K562 (cell line): Measurements from ENCODE around the gene MRGPRE. TPM values are rescaled to one million over a fixed set of nuclear protein-coding genes. Genes with fewer than 3 reads are reported as not detected.
"Not testable (repeated sequence)": the region's sequence is repeated elsewhere in the genome, so short reads cannot be mapped to it uniquely, and the experiment has no call there.

Experiments used
- ATAC-seq: fragments of 200-7000 bp; cut with Tn5 transposase; 3 replicates; pipeline ENCODE4 v1.9.1; 2020; ENCODE audit warnings: moderate library complexity
- BruUV-seq: library from RNA; stranded (reverse); fragments of 400-500 nt; replicated peaks from 2 replicates; lab custom pipeline; 2021; lab: Mats Ljungman, UMichigan
- CTCF ChIA-PET: fragments of 300-600 bp; formaldehyde crosslinking; extraction: SDS; loops from one replicate; lab custom pipeline; 2021; ENCODE audit warnings: low intra/inter-chr PET ratio; lab: Yijun Ruan, JAX
- POLR2A ChIA-PET: fragments of 300-600, 350-650 bp; sonication (Branson Sonifier 250); formaldehyde crosslinking; extraction: SDS; loops from one replicate; lab custom pipeline; 2021; ENCODE audit warnings: antibody characterized with exemption, inconsistent platforms; lab: Yijun Ruan, JAX
- DNase-seq, 4 experiments: peaks; one replicate each; pipeline versions ENCODE4 v3.0.0 to v3.0.0-alpha.2; 2011 to 2018; ENCODE audit warnings: low spot score in 3 of 4, mixed read lengths in 3 of 4; ENCODE audit errors: extremely low read depth in 1 of 4
- FAIRE-seq: peaks from 2 replicates; lab custom pipeline; 2011; peaks lifted over from hg19 to GRCh38; lab: Jason Lieb, UNC
- H2AFZ ChIP-seq: 2 replicates; pipeline ENCODE4 v1.6.0; 2011; ENCODE audit warnings: low read depth, low read length, control low read depth, inconsistent platforms
- H3K27ac ChIP-seq: fragments of 200-600 bp; 3 replicates; pipeline ENCODE4 v1.8.0; 2011; ENCODE audit warnings: low read depth, mild to moderate bottlenecking, control low read depth, inconsistent platforms, low read length, moderate library complexity, mixed read lengths; ENCODE audit errors: extremely low read depth
- H3K27me3 ChIP-seq, 2 experiments: fragments of 300-600 bp in 1 of 2; 2 replicates in 1 of 2; 3 replicates in 1 of 2; pipeline versions ENCODE4 v1.6.0 to v1.8.0; 2011; ENCODE audit warnings: inconsistent platforms in 2 of 2, low read length in 2 of 2, mild to moderate bottlenecking in 1 of 2, mixed read lengths in 1 of 2, moderate library complexity in 1 of 2; ENCODE audit not compliant: control insufficient read depth in 2 of 2, insufficient read depth in 2 of 2
- H3K36me3 ChIP-seq: fragments of 300-600 bp; 3 replicates; pipeline ENCODE4 v1.8.0; 2011; ENCODE audit warnings: mild to moderate bottlenecking, low read length, inconsistent platforms; ENCODE audit not compliant: control insufficient read depth, insufficient read depth
- H3K4me1 ChIP-seq, 2 experiments: fragments of 200-600 bp in 1 of 2; replicated peaks in 1 of 2; 2 replicates in 1 of 2; 3 replicates in 1 of 2; pipeline versions ENCODE4 v1.5.1 to v1.8.0; 2011; ENCODE audit warnings: inconsistent platforms in 2 of 2, low read length in 2 of 2, mild to moderate bottlenecking in 1 of 2, mixed read lengths in 1 of 2, moderate library complexity in 1 of 2; ENCODE audit not compliant: control insufficient read depth in 2 of 2, insufficient read depth in 2 of 2
- H3K4me2 ChIP-seq: 2 replicates; pipeline ENCODE4 v1.6.1; 2011; ENCODE audit warnings: low read length, control low read depth, inconsistent platforms, mixed read lengths; ENCODE audit not compliant: insufficient read depth
- H3K4me3 ChIP-seq: fragments of 200-600 bp; sonication (generic), shearing (Covaris generic); 2 replicates; pipeline ENCODE4 v1.5.1; 2016; ENCODE audit warnings: control low read depth, inconsistent platforms
- H3K79me2 ChIP-seq: fragments of 200-600 bp; 3 replicates; pipeline ENCODE4 v1.8.0; 2011; ENCODE audit warnings: low read length, inconsistent platforms; ENCODE audit not compliant: control insufficient read depth, insufficient read depth
- H3K9ac ChIP-seq, 2 experiments: 2 replicates each; pipeline versions ENCODE4 v1.6.0 to v1.6.1; 2011; ENCODE audit warnings: low read depth in 2 of 2, low read length in 2 of 2, control low read depth in 1 of 2, inconsistent platforms in 1 of 2, mild to moderate bottlenecking in 1 of 2, mixed read lengths in 1 of 2; ENCODE audit not compliant: insufficient read depth in 1 of 2
- H3K9me1 ChIP-seq: one replicate; pipeline ENCODE4 v1.6.0; 2011; ENCODE audit warnings: inconsistent platforms, mild to moderate bottlenecking, low read length, moderate library complexity; ENCODE audit not compliant: control insufficient read depth, insufficient read depth
- H3K9me3 ChIP-seq: replicated peaks from 2 replicates; pipeline ENCODE4 v1.5.1; 2011; ENCODE audit warnings: low read depth, low read length, inconsistent platforms; ENCODE audit not compliant: control insufficient read depth, insufficient read depth
- H4K20me1 ChIP-seq: replicated peaks from 2 replicates; pipeline ENCODE4 v1.6.1; 2011; ENCODE audit warnings: low read length, inconsistent platforms, mixed read lengths; ENCODE audit not compliant: control insufficient read depth, insufficient read depth
- CBFA2T2 ChIP-seq: fragments of 450-650 bp; conservative IDR thresholded peaks from 2 replicates; pipeline ENCODE4 v1.6.1; 2017; ENCODE audit warnings: mild to moderate bottlenecking
- CTBP1 ChIP-seq: fragments of 450-650 bp; IDR thresholded peaks from 2 replicates; pipeline ENCODE4 v1.6.1; 2016; ENCODE audit warnings: borderline replicate concordance
- ZEB2 ChIP-seq: fragments of 450-650 bp; IDR thresholded peaks from 2 replicates; pipeline ENCODE4 v1.6.1; 2016
- WGBS: fragments of 100-300 bp; shearing (Covaris generic); methylation state at CpG from one replicate; pipeline ENCODE4 v1.1.6; 2016; ENCODE audit warnings: low coverage, mixed read lengths; ENCODE audit not compliant: insufficient coverage; ENCODE audit errors: missing lambda C conversion rate; 5-methylcytosine and 5-hydroxymethylcytosine counted together
- in situ Hi-C: fragments of 300-500 bp; cut with MboI; formaldehyde crosslinking; loops from 4 replicates; pipeline ENCODE4 v1.15.0; 2018; ENCODE audit warnings: inconsistent platforms, mixed read lengths
- intact Hi-C: fragments of 100-400 bp; cut with micrococcal nuclease; formaldehyde crosslinking; loops from 2 replicates; pipeline ENCODE4 v1.14.2; 2022
- polyA plus RNA-seq, 8 experiments: library from polyadenylated mRNA; depleted of rRNA in 4 of 8; stranded (reverse) in 5 of 8; unstranded in 3 of 8; fragments of >200 nt; fragmentation: Nextera tagmentation in 2 of 8; fragmentation: Illumina TruSeq in 1 of 8; extraction: Ambion mirVana in 2 of 8; extraction: Trizol in 1 of 8; gene quantifications; 2 replicates each; pipeline versions ENCODE4 v1.2.1 to v1.2.3, GENCODE V29; 2011 to 2014; ENCODE audit warnings: inconsistent platforms in 1 of 8, missing spikeins in 1 of 8
- total RNA-seq, 7 experiments: library from RNA; depleted of rRNA in 6 of 7; stranded (reverse); fragments of >200 nt in 6 of 7; fragmentation: Illumina TruSeq in 2 of 7; extraction: Trizol in 2 of 7; gene quantifications; 2 replicates each; pipeline versions ENCODE4 v1.2.1 to v1.2.3, GENCODE V29; 2011 to 2021; ENCODE audit warnings: low replicate concordance in 1 of 7

MRGPRE gene
- total and polyA plus RNA-seq, 9 of the 15 experiments (the other 6 are each of a cell fraction or from before 2014, with no cell fraction given) = not detected

GRCh38 chr11:3257509-3257908 is 25.3 kb upstream of the MRGPRE start:
- H3K27me3 ChIP-seq, H3K79me2 ChIP-seq, POLR2A ChIA-PET, ATAC-seq, H3K9me3 ChIP-seq, H3K36me3 ChIP-seq, CTCF ChIA-PET, H3K9ac ChIP-seq, intact Hi-C loops, H2AFZ ChIP-seq, BruUV-seq, H3K4me2 ChIP-seq, H3K4me1 ChIP-seq, H3K4me3 ChIP-seq, FAIRE-seq, H3K27ac ChIP-seq, H4K20me1 ChIP-seq, in situ Hi-C loops, H3K9me1 ChIP-seq, DNase-seq: not testable (repeated sequence)
- TF ChIP-seq CBFA2T2 (peak; percentile 36), CTBP1 (peak; percentile 61; the same call in 1 of the 2 replicates), ZEB2 (peak; percentile 98)
- WGBS = 22% methylated on average over 1 of the region's 1 CpG

DNA sequence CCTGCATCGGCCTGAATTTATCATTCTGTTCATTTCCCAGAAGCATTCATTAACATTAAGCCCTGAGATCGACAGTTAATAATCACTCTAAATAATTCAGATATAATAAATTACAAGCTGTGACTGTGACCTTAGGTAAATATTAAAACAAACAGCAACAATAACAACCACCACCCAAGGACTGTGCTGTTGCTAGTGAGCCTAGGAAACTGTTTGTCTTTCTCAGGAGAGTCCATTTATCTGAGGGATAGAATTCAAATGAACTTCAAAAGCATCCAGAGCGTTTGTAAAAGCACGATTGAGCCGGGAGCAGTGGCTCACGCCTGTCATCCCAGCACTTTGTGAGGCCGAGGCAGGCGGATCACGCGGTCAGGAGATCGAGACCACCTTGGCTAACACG is 23.0 kb upstream of the MRGPRE start:
- BruUV-seq, H2AFZ ChIP-seq, POLR2A ChIA-PET, FAIRE-seq, H3K9me1 ChIP-seq, H3K4me3 ChIP-seq, H3K4me2 ChIP-seq, H3K9ac ChIP-seq, intact Hi-C loops, H3K27me3 ChIP-seq, ATAC-seq, H3K4me1 ChIP-seq, H3K9me3 ChIP-seq, CTCF ChIA-PET, H3K79me2 ChIP-seq, H3K27ac ChIP-seq, H4K20me1 ChIP-seq, H3K36me3 ChIP-seq, in situ Hi-C loops, DNase-seq: not testable (repeated sequence)
- WGBS = no CpG with 5 or more reads among the region's 12 CpGs

- CTCF ChIA-PET, H3K9ac ChIP-seq, H3K4me1 ChIP-seq, H3K9me3 ChIP-seq, H3K27me3 ChIP-seq, POLR2A ChIA-PET, H4K20me1 ChIP-seq, H3K9me1 ChIP-seq, BruUV-seq, H3K79me2 ChIP-seq, DNase-seq, in situ Hi-C loops, H3K4me2 ChIP-seq, H3K36me3 ChIP-seq, H3K27ac ChIP-seq, H2AFZ ChIP-seq, H3K4me3 ChIP-seq, intact Hi-C loops: not testable (repeated sequence)
- no CpG with 5 or more reads among the region's 14 CpGs for WGBS
- peak; percentile 72 for FAIRE-seq
- peak; percentile 61; the same call in 2 of the 3 replicates for ATAC-seq
These were observed 22.6 kb upstream of the MRGPRE start for GRCh38 chr11:3254773-3255172.
